Thyroid gland (tissue), 4 donors: ENCODE data around the gene CAPSL.

Experiments
- POLR2A ChIP-seq, 2 donors: fragments of 450-650 bp; IDR thresholded peaks; one replicate each; pipeline ENCODE4 v1.6.1; 2017; ENCODE audit warnings: antibody characterized with exemption in 2 of 2, mild to moderate bottlenecking in 2 of 2, moderate library complexity in 1 of 2
- TF ChIP-seq, protein P1 (sequence below), 6 experiments: fragments of 200-600 bp in 3 of 6; fragments of 450-650 bp in 3 of 6; sonication (generic) in 3 of 6; IDR thresholded peaks; one replicate each; pipeline ENCODE4 v1.5.1; 2016 to 2019; ENCODE audit warnings: antibody characterized with exemption in 6 of 6, mild to moderate bottlenecking in 2 of 6, inconsistent platforms in 1 of 6, moderate library complexity in 1 of 6

DNA sequence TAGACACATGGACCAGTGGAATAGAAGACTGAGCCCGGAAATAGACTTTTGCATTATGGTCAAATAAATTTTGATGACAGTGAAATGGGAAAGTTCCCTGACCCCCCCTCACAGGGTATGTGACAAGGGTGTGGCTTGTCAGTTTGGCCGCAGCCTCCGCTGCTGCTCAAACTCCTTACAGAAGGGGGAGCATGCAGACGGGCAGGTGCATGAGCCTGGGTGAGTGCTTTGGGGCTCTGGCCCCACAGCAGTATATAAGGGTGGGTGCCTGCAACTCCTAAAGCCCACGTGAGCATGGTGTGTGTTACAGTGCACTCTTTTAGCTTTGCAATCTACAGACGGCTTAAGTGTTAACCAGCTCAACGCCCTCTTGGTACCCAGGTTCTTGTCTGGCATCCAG is 21.9 kb upstream of the CAPSL start:
- TF ChIP-seq, protein P1, sequence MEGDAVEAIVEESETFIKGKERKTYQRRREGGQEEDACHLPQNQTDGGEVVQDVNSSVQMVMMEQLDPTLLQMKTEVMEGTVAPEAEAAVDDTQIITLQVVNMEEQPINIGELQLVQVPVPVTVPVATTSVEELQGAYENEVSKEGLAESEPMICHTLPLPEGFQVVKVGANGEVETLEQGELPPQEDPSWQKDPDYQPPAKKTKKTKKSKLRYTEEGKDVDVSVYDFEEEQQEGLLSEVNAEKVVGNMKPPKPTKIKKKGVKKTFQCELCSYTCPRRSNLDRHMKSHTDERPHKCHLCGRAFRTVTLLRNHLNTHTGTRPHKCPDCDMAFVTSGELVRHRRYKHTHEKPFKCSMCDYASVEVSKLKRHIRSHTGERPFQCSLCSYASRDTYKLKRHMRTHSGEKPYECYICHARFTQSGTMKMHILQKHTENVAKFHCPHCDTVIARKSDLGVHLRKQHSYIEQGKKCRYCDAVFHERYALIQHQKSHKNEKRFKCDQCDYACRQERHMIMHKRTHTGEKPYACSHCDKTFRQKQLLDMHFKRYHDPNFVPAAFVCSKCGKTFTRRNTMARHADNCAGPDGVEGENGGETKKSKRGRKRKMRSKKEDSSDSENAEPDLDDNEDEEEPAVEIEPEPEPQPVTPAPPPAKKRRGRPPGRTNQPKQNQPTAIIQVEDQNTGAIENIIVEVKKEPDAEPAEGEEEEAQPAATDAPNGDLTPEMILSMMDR (IDR thresholded peaks at IDR 0.05): no peak
- TF ChIP-seq POLR2A (IDR thresholded peaks at IDR 0.05): no peak
